Measurements from ENCODE around the gene KDSR. TPM values are rescaled to one million over a fixed set of nuclear protein-coding genes. Genes with fewer than 3 reads are reported as not detected.

KDSR gene
- 29.1 and 55.3 TPM in 2 replicates for total RNA-seq

GRCh38 chr18:63367053-63367953, at the start of gene KDSR:
TSS of gene KDSR (minus strand) at chr18:63367206. CDS start at chr18:63367118, 88 bp downstream.

GRCh38 chr18:63319383-63320122, 47.5 kb downstream of the KDSR start, which contains the start of gene BCL2:
TSS of gene BCL2 (minus strand) at chr18:63319769.

Other genes with a start within 250 kb of the KDSR start
- gene BCL2, start 47.4 kb downstream of the KDSR start, total RNA-seq = 0.78 and 2.7 TPM in 2 replicates
- gene VPS4B, start 55.3 kb upstream of the KDSR start, total RNA-seq = 57.0 and 62.8 TPM in 2 replicates
- gene SERPINB5, start 109.8 kb upstream of the KDSR start, total RNA-seq = 462 and 675 TPM in 2 replicates
- 0.28 TPM in 1 of 2 replicates, not detected in the other for gene SERPINB12, start 175.2 kb upstream of the KDSR start, total RNA-seq
- 44.9 and 63.0 TPM in 2 replicates for gene SERPINB13, start 220.1 kb upstream of the KDSR start, total RNA-seq

Measured in airway epithelial cell (primary cell).